H4 (cell line): ENCODE data around the gene TMEM209. TPM values are rescaled to one million over a fixed set of nuclear protein-coding genes. Genes with fewer than 3 reads are reported as not detected.
"Not testable (repeated sequence)": the region's sequence is repeated elsewhere in the genome, so short reads cannot be mapped to it uniquely, and the experiment has no call there.

Experiments
- DNase-seq: peaks from one replicate; pipeline ENCODE4 v3.0.0-alpha.2; 2015; ENCODE audit warnings: low spot score
- total RNA-seq: library from RNA; depleted of rRNA; stranded (reverse); fragments of >200 nt; shearing (Covaris generic); gene quantifications from 2 replicates; pipeline ENCODE4 v1.2.3, GENCODE V29; 2014

The TMEM209 gene
- total RNA-seq, 1 experiment from 2014 or later = 30.9 TPM

DNA sequence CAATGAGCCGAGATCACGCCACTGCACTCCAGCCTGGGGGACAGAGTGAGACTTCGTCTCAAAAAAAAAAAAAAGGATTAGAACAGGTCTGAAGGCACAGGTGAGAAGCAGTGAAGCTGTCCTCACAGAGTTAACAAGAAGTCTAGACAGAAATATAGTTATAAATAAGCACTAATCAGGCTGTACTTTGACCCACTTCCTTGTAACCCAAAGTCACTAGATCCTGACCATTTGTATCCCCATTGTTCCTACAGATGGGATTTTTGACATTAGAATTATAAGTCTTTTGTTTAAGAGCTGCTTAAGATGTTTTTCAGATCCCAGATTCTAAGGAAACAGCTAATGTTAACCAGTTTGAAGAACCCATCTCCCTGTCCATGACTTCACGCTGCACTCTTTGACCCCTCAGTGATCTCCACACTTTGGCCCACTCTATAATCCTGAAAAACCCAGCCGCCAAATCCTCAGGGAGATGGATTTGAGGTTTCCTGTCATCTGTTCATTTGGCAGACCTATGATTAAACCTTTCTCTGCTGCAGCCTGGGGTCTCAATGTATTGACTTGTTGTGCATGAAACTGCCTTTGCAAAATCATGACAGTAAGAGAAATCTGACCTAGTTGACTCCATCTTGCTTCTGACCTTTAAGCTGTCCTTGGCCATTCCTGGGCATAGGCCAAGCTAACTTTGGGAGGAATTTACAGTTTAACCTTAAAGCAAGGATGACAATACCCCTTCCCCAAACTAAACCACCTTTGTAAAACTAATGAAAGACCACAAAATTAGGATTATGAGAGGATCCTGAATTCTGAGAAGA lies 13.8 kb upstream of the TMEM209 start:
- no peak for DNase-seq

DNA sequence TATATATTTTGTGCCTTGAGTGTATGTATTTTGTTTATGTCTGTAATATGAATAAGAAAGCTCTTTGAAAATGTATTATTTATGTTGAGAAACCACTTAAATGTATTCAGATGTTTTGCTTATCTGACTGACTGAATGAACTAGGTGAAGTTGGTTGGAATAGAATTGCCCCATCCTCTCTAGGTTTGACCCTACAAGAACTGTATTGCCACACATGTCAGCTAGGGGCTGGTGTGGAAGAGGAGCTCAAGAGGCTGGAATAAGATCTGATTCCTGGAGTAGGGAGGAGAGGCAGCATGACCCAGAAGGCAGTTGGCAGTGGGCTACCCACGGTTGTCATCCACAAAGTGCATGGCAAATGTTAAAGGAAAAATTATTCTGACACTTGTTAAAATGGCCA lies 11.5 kb upstream of the TMEM209 start:
- DNase-seq = no peak

DNA sequence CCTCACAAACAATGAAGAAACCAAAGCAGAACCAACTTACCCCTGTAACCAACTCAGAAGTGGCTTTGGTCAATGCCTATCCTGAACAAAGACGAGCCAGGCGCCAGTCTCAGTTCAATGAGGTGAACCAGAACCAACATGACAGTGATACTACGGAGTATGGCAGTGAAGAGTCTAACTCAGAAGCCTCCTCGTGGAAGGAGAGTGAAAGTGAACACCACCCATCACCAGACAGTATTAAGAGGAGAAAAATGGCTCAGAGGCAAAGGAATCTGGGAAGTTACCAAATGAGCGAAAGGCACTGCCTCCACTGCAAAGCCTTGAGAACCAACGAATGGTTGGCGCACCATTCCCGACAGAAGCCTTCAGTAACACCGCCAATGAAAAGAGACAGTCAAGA lies 10.8 kb upstream of the TMEM209 start:
- no peak for DNase-seq

DNA sequence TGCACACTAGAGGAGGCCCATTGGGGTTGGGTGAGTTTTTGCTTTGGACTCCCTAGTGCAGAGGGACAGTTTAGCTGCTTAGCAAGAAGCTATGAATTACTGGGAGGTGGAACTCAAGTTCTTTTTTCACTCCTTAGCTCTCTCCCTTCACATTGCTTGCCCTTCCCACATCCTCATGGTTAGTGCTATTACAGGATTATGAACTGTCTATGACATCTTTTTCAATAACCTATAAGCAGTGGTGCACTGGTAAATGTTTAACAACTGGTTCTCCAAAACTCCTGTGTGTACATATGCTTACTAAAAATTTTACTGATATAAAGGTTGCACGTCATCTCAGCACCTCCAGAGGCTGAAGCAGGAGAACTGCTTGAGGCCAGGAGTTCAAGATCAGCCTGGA lies 8.6 kb upstream of the TMEM209 start:
- DNase-seq = no peak

- no peak for DNase-seq
These were observed 5.2 kb upstream of the TMEM209 start for GRCh38 chr7:130210181-130210935.

GRCh38 chr7:130208516-130208915 lies 3.3 kb upstream of the TMEM209 start:
- DNase-seq = no peak

- no peak for DNase-seq
These were observed 2.4 kb upstream of the TMEM209 start, which contains the start of gene SSMEM1 for GRCh38 chr7:130207642-130208041. Gene SSMEM1 (plus strand): TSS chr7:130207860. CDS start chr7:130207911, 51 bp downstream.

DNA sequence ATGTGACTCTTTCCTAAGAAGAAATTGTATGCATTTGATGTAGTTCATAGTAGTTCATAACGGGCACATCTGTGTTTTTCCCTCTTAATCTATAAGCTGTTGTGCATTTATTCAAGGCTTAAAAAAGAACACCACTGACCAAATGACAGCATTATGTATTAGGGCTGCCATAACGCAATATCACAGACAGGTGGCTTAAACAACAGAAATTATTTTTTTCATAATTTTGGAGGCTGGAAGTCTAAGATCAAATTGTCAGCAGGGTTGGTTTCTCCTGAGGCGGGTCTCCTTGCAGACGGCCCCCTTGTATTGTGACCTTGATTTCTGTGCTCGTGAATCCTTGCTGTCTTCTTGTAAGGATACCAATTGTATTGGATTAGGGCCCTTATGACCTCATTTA lies 1.8 kb upstream of the TMEM209 start:
- DNase-seq = no peak

DNA sequence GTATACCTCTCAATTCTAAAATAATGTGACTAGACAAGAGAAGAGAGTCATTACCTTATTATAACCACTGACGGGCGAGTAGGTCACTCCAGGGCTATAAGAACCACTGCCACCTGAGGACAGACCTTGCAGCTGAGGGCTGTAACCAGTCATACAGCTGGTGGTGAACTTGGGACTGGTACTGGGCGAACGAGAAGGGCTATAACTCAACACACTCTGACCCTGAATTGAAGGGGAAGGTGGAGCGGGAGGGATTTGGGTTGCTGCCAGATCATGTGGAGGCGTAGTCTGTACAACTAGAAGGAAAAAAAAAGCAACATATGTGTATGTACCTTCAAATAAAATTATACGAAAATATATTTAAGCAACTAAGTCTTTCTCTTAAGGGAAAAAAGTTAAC lies 3.4 kb downstream of the TMEM209 start:
- DNase-seq = no peak

DNA sequence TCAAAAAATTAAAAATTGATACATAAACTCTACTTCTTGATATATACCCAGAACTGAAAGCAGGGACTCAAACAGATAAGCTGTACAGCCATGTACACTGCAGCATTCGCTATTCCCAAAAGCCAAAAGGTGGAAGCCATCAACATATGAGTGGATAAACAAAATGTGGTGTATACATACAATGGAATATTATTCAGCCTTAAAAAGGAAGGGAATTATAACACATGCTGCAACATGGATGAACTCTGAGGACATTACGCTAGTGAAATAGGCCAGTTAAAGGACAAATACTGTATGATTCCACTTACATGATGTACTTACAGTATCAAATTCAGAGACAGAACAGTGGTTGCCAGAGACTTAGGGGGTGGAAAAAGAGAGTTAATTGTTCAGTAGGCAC lies 8.1 kb downstream of the TMEM209 start:
- DNase-seq = no peak

GRCh38 chr7:130196476-130196875 lies 8.7 kb downstream of the TMEM209 start:
- DNase-seq = no peak

- no peak for DNase-seq
These were observed 9.8 kb downstream of the TMEM209 start for GRCh38 chr7:130195396-130195795.

DNA sequence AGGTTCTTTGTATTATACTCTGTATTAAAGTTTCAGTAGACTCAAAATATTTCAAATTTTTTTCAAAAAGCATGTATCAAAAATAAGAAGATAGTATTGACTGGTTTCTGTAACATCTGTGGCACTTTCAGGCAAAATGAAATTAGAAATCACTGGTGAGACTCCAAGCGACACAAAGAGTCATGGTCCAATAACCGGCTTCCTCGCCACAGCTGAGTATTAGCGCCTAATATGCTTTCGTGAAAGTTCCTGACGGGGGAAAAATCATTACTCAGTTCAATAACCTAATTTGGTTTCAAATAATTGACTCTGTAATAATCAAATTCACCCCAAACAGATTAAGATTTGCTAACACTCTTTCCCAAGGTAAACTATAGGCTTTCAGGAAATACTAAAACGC lies 13.4 kb downstream of the TMEM209 start:
- no peak for DNase-seq

- DNase-seq = no peak
These were observed 15.9 kb downstream of the TMEM209 start for GRCh38 chr7:130189343-130189742.

- DNase-seq = no peak
These were observed 17.8 kb downstream of the TMEM209 start for GRCh38 chr7:130187360-130187759.

GRCh38 chr7:130184349-130184748 lies 20.9 kb downstream of the TMEM209 start:
- DNase-seq = not testable (repeated sequence)

DNA sequence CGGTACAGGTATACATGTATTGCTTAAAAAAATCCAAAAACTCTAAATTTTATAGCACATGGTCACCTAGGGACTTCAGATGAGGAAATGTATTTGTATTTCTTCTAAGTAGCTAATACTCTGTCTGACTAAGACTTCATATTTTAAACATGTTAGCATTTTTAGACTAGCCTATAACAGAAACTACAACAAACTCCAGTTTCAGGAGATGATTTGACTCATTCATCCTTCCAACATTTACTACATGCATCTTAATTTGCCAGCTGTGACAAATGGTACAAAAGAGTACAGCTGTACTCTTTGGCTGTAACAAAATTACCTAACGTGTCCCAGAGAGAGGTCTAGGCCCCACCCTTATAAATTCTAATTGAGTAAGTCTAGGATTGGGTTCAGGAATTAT lies 22.2 kb downstream of the TMEM209 start:
- DNase-seq = no peak

GRCh38 chr7:130181263-130181605 lies 24.0 kb downstream of the TMEM209 start:
- no peak for DNase-seq

GRCh38 chr7:130180571-130181262 lies 24.5 kb downstream of the TMEM209 start:
- no peak for DNase-seq

DNA sequence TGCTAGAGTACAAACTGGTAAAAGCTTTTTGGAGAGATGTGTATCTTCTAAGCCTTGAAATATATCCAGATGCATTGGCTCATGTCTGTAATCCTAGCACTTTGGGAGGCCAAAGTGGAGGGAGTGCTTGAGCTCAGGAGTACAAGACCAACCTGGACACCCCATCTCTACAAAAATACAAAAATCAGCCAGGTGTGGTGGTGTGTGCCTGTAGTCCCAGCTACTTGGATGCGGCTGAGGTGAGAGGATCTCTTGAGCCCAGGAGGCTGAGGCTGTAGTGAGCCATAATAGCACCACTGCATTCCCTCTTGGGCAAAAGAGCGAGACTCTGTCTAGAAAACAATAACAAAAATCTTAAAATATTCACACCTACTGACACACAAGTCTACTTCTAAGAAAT lies 25.6 kb downstream of the TMEM209 start:
- DNase-seq = no peak

- DNase-seq = no peak
These were observed 27.0 kb downstream of the TMEM209 start for GRCh38 chr7:130178251-130178650.

DNA sequence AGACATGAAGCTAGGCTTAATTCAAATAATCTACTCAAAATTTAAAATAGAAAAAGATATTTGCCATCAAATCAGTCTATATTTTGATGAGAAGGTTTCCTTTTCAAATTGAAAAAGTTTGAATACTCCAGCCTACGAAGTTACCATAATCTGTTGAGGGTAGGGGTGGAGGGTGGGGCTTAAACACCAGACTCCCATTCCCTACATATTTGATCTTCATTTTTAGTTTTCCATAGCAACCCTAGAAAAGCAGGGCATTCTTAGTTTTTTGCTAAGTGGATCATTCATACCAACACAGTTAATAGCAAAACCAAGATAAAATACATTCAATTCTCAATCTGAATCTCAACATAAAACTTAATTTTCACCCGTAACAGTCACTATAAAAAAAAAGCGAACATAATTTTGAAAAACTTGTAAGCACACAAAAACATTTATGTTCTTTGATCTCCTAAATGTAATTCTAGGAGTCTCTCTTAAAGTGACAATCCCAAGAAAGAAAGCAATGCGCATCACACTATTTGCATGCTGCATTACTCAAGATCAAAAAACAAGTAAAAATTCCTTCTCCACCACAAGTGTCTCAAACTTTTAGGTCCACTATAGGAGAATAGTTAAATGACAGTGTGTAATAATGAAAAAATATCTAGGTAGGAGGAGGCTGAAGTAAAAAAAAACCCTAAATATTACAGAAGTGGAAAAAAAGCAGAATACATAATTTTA lies 30.8 kb downstream of the TMEM209 start:
- no peak for DNase-seq
